ENCODE measurements around the gene KRTAP10-4. TPM values are rescaled to one million over a fixed set of nuclear protein-coding genes. Genes with fewer than 3 reads are reported as not detected.

The KRTAP10-4 gene
- total RNA-seq, 1 donor from 2014 or later, result not detected

GRCh38 chr21:44537930-44538911, 35.3 kb upstream of the KRTAP10-4 start:
- H3K9me3 Mint-ChIP-seq (ENCODE audit: low read depth), result peaks cover 5% of the 10 kb centered on the region
- DNase-seq (ENCODE audit: low spot score), result no peak
- TF ChIP-seq CTCF (IDR thresholded peaks at IDR 0.05), result no peak
- peaks cover 14% of the 10 kb centered on the region for H3K27me3 Mint-ChIP-seq (ENCODE audit: low read depth)
- no peak overlapping the region for H3K4me3 Mint-ChIP-seq (ENCODE audit: unreplicated experiment)
- H3K36me3 Mint-ChIP-seq (ENCODE audit: low read depth), result no peaks in the 10 kb centered on the region
- no peaks in the 10 kb centered on the region for H3K4me1 Mint-ChIP-seq (ENCODE audit: low read depth)
- H3K27ac Mint-ChIP-seq (ENCODE audit: unreplicated experiment), result no peak overlapping the region

DNA sequence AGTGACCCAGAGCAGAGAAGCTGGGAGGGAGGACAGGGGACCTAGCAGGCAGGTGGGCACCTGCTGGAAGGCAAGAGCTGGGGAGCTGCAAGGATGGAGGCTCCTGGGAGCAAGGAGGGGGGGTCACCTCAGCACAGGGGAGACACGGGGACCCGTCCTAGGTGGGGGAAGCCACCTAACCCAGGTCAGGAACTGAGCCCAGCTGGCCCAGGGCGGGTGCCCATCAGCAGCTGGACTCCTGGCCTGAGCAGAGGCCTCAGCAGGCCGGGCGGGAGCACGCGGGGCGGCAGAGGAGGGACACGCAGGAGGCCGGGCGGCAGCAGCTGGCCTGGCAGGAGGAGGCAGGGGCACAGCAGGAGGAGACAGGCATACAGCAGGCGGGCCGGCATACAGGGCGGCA, 34.5 kb upstream of the KRTAP10-4 start:
- Mint-ChIP-seq H3K36me3 (ENCODE audit: low read depth) (no peaks in the 10 kb centered on the region), H3K27ac (ENCODE audit: unreplicated experiment) (no peak overlapping the region), H3K27me3 (ENCODE audit: low read depth) (peaks cover 14% of the 10 kb centered on the region), H3K4me1 (ENCODE audit: low read depth) (no peaks in the 10 kb centered on the region), H3K4me3 (ENCODE audit: unreplicated experiment) (no peak overlapping the region), H3K9me3 (ENCODE audit: low read depth) (peaks cover 5% of the 10 kb centered on the region)
- no peak for DNase-seq (ENCODE audit: low spot score)
- TF ChIP-seq CTCF (IDR thresholded peaks at IDR 0.05), result no peak

GRCh38 chr21:44539991-44540666, 33.4 kb upstream of the KRTAP10-4 start, which contains the start of gene KRTAP10-1:
Gene KRTAP10-1, minus strand, starts transcription at chr21:44540195. Its CDS starts 45 bp downstream, at chr21:44540150.
- Mint-ChIP-seq H3K36me3 (ENCODE audit: low read depth) (no peaks in the 10 kb centered on the region), H3K4me3 (ENCODE audit: unreplicated experiment) (no peak within 1 kb of the TSS), H3K4me1 (ENCODE audit: low read depth) (no peaks in the 10 kb centered on the region), H3K27me3 (ENCODE audit: low read depth) (peaks cover 8% of the 10 kb centered on the region), H3K27ac (ENCODE audit: unreplicated experiment) (no peak within 1 kb of the TSS), H3K9me3 (ENCODE audit: low read depth) (peaks cover 5% of the 10 kb centered on the region)
- no peak for TF ChIP-seq CTCF (IDR thresholded peaks at IDR 0.05)
- DNase-seq (ENCODE audit: low spot score), result no peak

DNA sequence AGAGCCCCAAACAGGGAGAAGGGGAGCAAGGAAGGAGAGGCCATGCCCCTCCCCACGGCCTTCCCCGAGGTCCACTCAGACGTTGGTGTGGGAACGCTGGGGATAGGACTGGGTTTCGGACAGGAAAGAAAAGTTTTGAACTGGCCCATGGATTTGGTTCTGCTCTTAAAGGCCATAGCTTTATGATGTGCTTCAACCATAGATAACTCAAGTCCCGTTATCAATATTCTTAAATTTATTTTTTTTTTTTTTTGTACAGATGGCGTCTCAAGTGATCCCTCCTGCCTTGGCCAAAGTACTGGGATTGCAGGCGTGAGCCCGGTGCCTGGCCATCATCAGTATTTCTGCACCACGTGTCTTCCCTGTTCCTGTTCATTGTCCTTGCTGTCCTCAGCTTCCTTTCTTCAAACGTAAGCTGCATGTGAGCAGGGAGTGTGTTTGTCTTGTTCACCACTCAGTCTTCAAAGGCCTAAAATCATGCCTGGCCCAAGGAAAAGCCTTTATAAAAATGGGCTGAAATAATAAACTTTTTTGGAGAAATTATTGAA, 32.7 kb upstream of the KRTAP10-4 start:
- peaks cover 1% of the 10 kb centered on the region for H3K36me3 Mint-ChIP-seq (ENCODE audit: low read depth)
- H3K4me1 Mint-ChIP-seq (ENCODE audit: low read depth), result no peaks in the 10 kb centered on the region
- H3K27me3 Mint-ChIP-seq (ENCODE audit: low read depth), result peaks cover 7% of the 10 kb centered on the region
- no peak for DNase-seq (ENCODE audit: low spot score)
- H3K27ac Mint-ChIP-seq (ENCODE audit: unreplicated experiment), result no peak overlapping the region
- TF ChIP-seq CTCF (IDR thresholded peaks at IDR 0.05), result no peak
- H3K9me3 Mint-ChIP-seq (ENCODE audit: low read depth), result peaks cover 11% of the 10 kb centered on the region
- no peak overlapping the region for H3K4me3 Mint-ChIP-seq (ENCODE audit: unreplicated experiment)

- H3K4me1 Mint-ChIP-seq (ENCODE audit: low read depth), result no peaks in the 10 kb centered on the region
- no peak for DNase-seq (ENCODE audit: low spot score)
- TF ChIP-seq CTCF (IDR thresholded peaks at IDR 0.05), result no peak
- peaks cover 18% of the 10 kb centered on the region for H3K9me3 Mint-ChIP-seq (ENCODE audit: low read depth)
- H3K27me3 Mint-ChIP-seq (ENCODE audit: low read depth), result peaks cover 5% of the 10 kb centered on the region
- H3K36me3 Mint-ChIP-seq (ENCODE audit: low read depth), result peaks cover 11% of the 10 kb centered on the region
- H3K27ac Mint-ChIP-seq (ENCODE audit: unreplicated experiment), result no peak overlapping the region
- no peak overlapping the region for H3K4me3 Mint-ChIP-seq (ENCODE audit: unreplicated experiment)
Measured at GRCh38 chr21:44542716-44543115, 30.8 kb upstream of the KRTAP10-4 start.

Data from chondrocyte (in vitro differentiated cells).